ENCODE measurements around the gene STX11. TPM values are rescaled to one million over a fixed set of nuclear protein-coding genes. Genes with fewer than 3 reads are reported as not detected.
"Not testable (repeated sequence)": the region's sequence is repeated elsewhere in the genome, so short reads cannot be mapped to it uniquely, and the experiment has no call there.

Gene STX11
- total RNA-seq, 1 experiment from 2014 or later, result 16.1 TPM

- not testable (repeated sequence) for H3K27ac ChIP-seq; H3K27me3 ChIP-seq; H3K4me3 ChIP-seq; H3K4me1 ChIP-seq; H3K36me3 ChIP-seq; DNase-seq; H3K9me3 ChIP-seq (replicated peaks)
Observed at GRCh38 chr6:144132167-144132690, 18.1 kb upstream of the STX11 start.

DNA sequence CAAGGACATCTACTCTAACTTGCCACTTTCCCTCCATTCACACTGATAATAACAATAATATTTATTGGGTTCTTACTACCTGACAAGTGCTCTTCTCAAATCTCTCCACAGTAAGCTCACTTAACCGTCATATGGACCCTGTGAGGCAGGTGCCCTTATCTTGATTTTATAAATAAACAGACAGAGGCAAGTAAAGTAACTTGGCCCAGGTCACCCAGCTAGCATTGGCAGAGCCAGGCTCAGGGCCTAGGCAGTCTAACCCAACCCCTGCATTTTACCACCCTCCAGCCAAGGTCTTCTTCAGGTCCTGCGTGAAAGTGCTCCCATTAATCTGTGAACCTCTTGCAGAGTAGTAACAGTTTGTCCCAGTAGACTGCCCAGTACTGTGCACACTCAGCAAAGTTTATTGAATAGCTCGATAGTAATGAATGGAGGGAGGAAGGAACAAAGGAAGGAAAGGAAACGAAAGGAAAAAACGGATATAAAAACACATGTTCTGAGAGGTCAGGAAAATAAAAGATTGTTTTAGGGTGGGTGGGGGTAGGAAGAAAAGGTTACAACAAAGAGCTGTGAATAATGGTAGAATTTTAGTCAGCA lies 17.0 kb upstream of the STX11 start:
- no peak overlapping the region for H3K4me3 ChIP-seq
- DNase-seq, result no peak

GRCh38 chr6:144134176-144134575 lies 16.1 kb upstream of the STX11 start:
- H3K27me3 ChIP-seq, result no peaks in the 10 kb centered on the region
- no peak overlapping the region for H3K27ac ChIP-seq
- DNase-seq, result no peak
- no peak overlapping the region for H3K4me3 ChIP-seq
- H3K4me1 ChIP-seq, result no peaks in the 10 kb centered on the region
- H3K9me3 ChIP-seq (replicated peaks), result no peaks in the 10 kb centered on the region
- no peaks in the 10 kb centered on the region for H3K36me3 ChIP-seq

More for the DNA sequence above, 17.0 kb upstream of the STX11 start:
- Histone ChIP-seq H3K36me3 (no peaks in the 10 kb centered on the region), H3K27ac (no peak overlapping the region), H3K27me3 (no peaks in the 10 kb centered on the region), H3K9me3 (replicated peaks) (no peaks in the 10 kb centered on the region), H3K4me1 (no peaks in the 10 kb centered on the region)

- Histone ChIP-seq H3K36me3 (no peaks in the 10 kb centered on the region), H3K27ac (no peak overlapping the region), H3K9me3 (replicated peaks) (no peaks in the 10 kb centered on the region), H3K4me3 (no peak overlapping the region), H3K4me1 (no peaks in the 10 kb centered on the region), H3K27me3 (no peaks in the 10 kb centered on the region)
- DNase-seq, result no peak
Observed at GRCh38 chr6:144134737-144135136, 15.6 kb upstream of the STX11 start.

DNA sequence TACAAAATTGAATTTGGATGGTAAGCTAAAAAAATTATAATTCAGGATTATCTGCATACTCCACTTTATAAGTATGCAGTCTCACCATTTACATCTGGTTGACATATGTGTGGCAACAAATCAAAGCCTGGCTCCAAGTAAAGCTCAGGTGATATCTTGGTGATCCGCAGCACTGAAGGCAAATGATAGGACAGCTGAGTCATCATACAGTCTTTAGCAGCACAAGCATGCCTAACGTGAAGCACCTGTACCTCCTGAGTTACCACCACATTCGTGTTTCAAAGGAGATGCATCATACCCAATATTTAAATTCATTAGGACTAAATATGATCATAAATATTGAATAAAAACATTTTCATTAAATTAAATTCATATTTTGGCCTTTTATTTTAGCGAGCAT lies 11.8 kb upstream of the STX11 start:
- Histone ChIP-seq H3K4me3 (no peak overlapping the region), H3K36me3 (no peaks in the 10 kb centered on the region), H3K27me3 (no peaks in the 10 kb centered on the region), H3K9me3 (replicated peaks) (no peaks in the 10 kb centered on the region), H3K4me1 (no peaks in the 10 kb centered on the region), H3K27ac (no peak overlapping the region)
- DNase-seq, result no peak

GRCh38 chr6:144139817-144140216 lies 10.5 kb upstream of the STX11 start:
- no peak for DNase-seq
- Histone ChIP-seq H3K4me1 (no peaks in the 10 kb centered on the region), H3K27me3 (no peaks in the 10 kb centered on the region), H3K9me3 (replicated peaks) (no peaks in the 10 kb centered on the region), H3K4me3 (no peak overlapping the region), H3K36me3 (no peaks in the 10 kb centered on the region), H3K27ac (no peak overlapping the region)

DNA sequence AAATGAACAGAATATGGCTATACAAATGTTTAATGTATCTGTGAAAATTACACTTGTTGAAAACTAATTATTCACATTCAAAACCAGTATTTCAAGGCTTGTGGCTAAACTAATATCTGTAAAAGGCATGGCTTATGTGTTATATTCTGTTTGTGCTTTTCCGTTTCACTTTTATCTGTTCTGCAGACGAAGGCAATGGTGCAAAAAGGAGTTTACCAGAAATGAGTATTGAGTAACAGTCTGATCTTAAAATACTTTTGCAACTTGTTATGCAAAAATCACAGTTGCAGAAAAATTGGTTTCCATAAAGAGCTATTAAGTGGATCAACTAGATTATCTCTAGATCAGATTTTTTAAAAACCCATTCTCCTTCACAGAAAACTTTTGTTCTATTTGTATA lies 9.4 kb upstream of the STX11 start:
- H3K36me3 ChIP-seq, result no peaks in the 10 kb centered on the region
- H3K9me3 ChIP-seq (replicated peaks), result no peaks in the 10 kb centered on the region
- H3K4me1 ChIP-seq, result no peaks in the 10 kb centered on the region
- no peak overlapping the region for H3K27ac ChIP-seq
- no peak for DNase-seq
- H3K27me3 ChIP-seq, result no peaks in the 10 kb centered on the region
- no peak overlapping the region for H3K4me3 ChIP-seq

GRCh38 chr6:144141470-144141869 lies 8.8 kb upstream of the STX11 start:
- H3K27me3 ChIP-seq, result no peaks in the 10 kb centered on the region
- no peak for DNase-seq
- no peaks in the 10 kb centered on the region for H3K4me1 ChIP-seq
- H3K27ac ChIP-seq, result no peak overlapping the region
- H3K9me3 ChIP-seq (replicated peaks), result no peaks in the 10 kb centered on the region
- H3K4me3 ChIP-seq, result no peak overlapping the region
- H3K36me3 ChIP-seq, result no peaks in the 10 kb centered on the region

DNA sequence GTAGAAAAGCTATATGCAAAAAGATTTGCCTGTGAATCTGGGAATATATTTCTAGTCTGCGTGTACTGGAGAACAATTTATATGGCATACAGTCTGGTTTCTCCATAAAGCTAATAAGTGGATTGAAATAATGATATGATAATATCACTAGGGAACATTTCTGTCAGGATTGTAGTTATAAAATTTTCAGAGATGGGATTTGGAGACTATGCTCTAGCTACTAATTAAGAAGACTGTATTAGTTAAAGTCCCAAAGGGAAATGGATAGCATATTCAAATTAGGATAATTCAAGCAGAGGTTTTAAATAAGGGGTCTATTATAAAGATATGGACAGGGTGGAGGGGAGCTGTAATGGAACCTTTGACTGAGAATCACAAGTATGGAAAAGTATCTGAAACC lies 7.2 kb upstream of the STX11 start:
- no peaks in the 10 kb centered on the region for H3K4me1 ChIP-seq
- H3K27ac ChIP-seq, result no peak overlapping the region
- no peaks in the 10 kb centered on the region for H3K9me3 ChIP-seq (replicated peaks)

DNA sequence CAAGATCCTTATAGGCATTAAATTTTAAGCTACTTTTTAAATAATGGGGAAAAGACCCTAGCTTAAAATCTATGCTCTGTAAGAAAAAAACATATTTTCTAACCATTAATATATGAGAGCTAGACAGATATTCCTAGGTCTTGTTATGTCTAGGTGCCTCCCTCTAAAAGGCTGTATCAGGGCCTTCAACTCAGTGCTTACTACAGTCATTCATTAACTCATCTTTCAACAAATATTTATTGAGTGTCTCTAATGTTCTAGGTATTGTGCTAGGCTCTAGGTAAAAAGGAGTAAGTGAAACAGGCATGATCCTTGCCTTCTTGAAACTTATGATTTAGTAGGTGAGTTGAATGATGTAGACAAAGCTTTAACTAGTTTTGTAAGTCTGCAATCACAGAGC lies 6.4 kb upstream of the STX11 start:
- Histone ChIP-seq H3K27ac (no peak overlapping the region), H3K9me3 (replicated peaks) (no peaks in the 10 kb centered on the region), H3K27me3 (no peaks in the 10 kb centered on the region), H3K4me3 (no peak overlapping the region), H3K36me3 (no peaks in the 10 kb centered on the region), H3K4me1 (no peaks in the 10 kb centered on the region)
- no peak for DNase-seq

More for the DNA sequence above, 7.2 kb upstream of the STX11 start:
- DNase-seq, result no peak
- H3K4me3 ChIP-seq, result no peak overlapping the region
- no peaks in the 10 kb centered on the region for H3K27me3 ChIP-seq
- H3K36me3 ChIP-seq, result no peaks in the 10 kb centered on the region

DNA sequence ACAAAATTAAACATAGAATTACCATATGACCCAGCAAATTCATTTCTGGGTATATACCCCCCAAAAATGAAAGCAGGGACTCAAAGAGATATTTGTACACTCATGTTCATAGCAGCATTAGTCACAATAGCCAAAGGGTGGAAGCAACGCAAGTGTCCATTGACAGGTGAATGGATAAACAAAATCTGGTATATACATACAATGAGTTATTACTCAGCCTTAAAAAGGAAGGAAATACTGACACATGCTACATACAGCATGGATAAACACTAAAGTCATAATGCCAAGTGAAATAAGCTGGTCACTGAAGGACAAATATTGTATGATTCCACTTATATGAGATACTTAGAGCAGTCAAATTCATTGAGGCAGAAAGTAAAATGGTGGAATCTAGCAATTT lies 5.3 kb upstream of the STX11 start:
- H3K27ac ChIP-seq, result no peak overlapping the region
- no peak overlapping the region for H3K4me3 ChIP-seq
- H3K4me1 ChIP-seq, result no peaks in the 10 kb centered on the region
- DNase-seq, result no peak
- no peaks in the 10 kb centered on the region for H3K36me3 ChIP-seq
- H3K27me3 ChIP-seq, result no peaks in the 10 kb centered on the region
- H3K9me3 ChIP-seq (replicated peaks), result no peaks in the 10 kb centered on the region

DNA sequence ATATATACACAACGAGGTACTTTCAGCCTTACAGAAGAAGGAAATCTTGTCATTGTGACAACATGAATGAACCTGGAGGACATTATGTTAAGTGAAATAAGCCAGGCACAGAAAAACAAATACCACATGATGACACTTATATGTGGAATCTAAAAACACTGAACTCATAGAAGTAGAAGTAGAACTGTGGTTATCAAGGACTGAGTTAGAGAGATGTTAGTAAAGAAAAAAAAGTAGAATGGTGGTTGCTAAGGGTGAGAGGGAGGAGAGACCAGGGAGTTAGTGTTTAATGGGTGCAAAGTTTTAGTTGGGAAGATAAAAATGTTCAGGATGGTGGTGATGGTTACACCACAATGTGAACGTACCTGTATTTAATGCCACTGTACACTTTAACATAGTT lies 4.8 kb upstream of the STX11 start:
- Histone ChIP-seq H3K36me3 (no peaks in the 10 kb centered on the region), H3K4me1 (no peaks in the 10 kb centered on the region), H3K27ac (no peak overlapping the region), H3K4me3 (no peak overlapping the region), H3K9me3 (replicated peaks) (no peaks in the 10 kb centered on the region), H3K27me3 (no peaks in the 10 kb centered on the region)
- DNase-seq, result no peak

DNA sequence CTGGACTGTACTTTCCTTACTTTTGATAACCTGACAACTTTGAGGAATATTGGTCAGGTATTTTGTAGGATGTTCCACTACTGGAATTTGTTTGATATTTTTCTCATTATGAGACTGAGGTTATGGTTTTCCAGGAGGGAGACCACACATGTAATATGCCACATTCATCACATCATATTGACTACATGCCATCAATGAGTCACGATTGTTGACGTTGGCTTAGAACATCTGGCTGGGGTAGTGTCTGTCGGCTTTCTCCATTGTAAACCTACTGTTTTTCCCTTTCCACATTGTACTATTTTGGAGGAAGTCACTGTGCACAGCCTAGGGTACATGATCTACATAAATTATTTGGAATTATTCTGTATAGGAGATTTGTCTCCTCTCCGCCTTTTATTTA lies 1.4 kb upstream of the STX11 start:
- no peak for DNase-seq
- no peak overlapping the region for H3K27ac ChIP-seq
- no peaks in the 10 kb centered on the region for H3K36me3 ChIP-seq
- no peak overlapping the region for H3K4me3 ChIP-seq
- no peaks in the 10 kb centered on the region for H3K27me3 ChIP-seq
- peaks cover 4% of the 10 kb centered on the region; the same call in 1 of the 2 replicates for H3K4me1 ChIP-seq
- H3K9me3 ChIP-seq (replicated peaks), result no peaks in the 10 kb centered on the region

DNA sequence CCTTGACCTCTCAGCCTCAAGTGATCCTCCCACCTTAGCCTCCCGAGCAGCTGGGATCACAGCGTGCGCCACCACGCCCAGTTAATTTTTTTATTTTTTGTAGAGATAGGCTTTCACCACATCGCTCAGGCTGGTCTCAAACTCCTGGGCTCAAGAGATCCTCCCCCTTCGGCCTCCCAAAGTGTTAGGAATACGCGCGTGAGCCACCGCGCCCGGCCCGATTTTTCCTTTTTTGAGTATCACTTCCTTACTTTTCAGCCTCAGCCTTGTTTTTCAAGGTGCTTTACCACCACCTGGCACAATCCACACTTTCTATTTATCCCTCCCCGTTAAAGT lies 791 bp upstream of the STX11 start:
- peak overlapping the region; percentile 73 for H3K4me3 ChIP-seq
- H3K27ac ChIP-seq, result no peak overlapping the region
- peaks cover 4% of the 10 kb centered on the region; the same call in 1 of the 2 replicates for H3K4me1 ChIP-seq
- no peaks in the 10 kb centered on the region for H3K36me3 ChIP-seq
- no peaks in the 10 kb centered on the region for H3K9me3 ChIP-seq (replicated peaks)
- H3K27me3 ChIP-seq, result no peaks in the 10 kb centered on the region
- DNase-seq, result no peak

DNA sequence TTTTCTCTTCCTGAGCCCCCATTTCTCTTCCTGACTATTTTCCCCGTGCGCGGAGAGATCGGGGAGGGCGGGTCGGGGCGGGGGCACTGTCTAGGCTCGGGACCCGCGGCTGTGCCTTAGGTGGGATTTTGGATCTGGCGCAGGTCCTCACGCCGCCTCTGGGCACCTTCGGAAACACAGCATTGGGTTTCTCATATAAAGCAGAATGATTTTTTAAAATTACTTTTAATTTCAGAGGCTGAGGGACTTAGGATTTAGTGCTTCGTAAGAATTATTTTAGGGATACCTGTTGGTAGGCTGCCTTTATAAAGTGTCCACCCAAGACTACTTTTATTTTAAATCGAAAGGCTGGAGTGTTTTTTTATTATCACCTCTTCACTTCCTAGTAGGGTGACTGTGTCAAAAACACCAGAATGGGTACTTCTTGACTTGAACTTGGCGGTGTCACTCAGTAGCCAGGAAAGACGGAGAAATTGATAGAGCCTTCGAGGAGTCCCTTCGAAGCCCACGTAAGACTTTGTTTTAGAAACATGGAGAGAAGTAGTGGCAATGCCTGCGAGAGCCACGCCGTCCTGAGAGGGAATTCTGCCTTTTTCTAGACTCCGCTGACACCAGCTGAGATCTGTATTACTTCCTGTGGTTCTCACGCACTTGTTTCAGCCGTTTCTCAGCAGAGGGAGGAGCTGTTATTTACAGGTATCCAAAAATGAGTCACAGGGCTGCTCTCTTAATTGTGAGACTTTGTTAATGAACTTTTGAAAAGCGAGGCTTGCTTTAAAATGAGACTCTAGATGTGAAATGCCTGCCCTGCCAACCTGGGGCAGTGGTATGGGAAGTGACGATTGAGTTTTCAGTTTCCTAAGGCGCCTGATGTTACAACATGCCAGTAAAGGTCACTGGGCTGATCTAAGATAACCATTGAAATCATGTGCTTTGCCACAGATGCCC lies 667 bp downstream of the STX11 start:
- peaks cover 4% of the 10 kb centered on the region; the same call in 1 of the 2 replicates for H3K4me1 ChIP-seq
- no peaks in the 10 kb centered on the region for H3K36me3 ChIP-seq
- no peaks in the 10 kb centered on the region for H3K9me3 ChIP-seq (replicated peaks)
- DNase-seq, result peak; percentile 46 to 67
- peak overlapping the region; percentile 31 for H3K27ac ChIP-seq
- H3K4me3 ChIP-seq, result peak overlapping the region; percentile 73
- H3K27me3 ChIP-seq, result no peaks in the 10 kb centered on the region
